SK-N-MC (cell line): ENCODE measurements around the gene OPCML.

Experiments
- EZH2 ChIP-seq: fragments of 200-600 bp; sonication (generic); IDR thresholded peaks from one replicate; pipeline ENCODE4 v1.6.1; 2017; ENCODE audit warnings: antibody characterized with exemption
- FOXP2 ChIP-seq: optimal IDR thresholded peaks from 2 replicates; pipeline ENCODE3; 2011; ENCODE audit warnings: mild to moderate bottlenecking, moderate library complexity; ENCODE audit not compliant: insufficient read depth; ENCODE audit errors: extremely low read length, control extremely low read depth
- POLR2AphosphoS5 ChIP-seq: IDR thresholded peaks from 2 replicates; pipeline ENCODE4 v1.6.1; 2012; ENCODE audit warnings: mild to moderate bottlenecking, low read depth, low read length, borderline replicate concordance

- TF ChIP-seq POLR2AphosphoS5 (no peak), EZH2 (no peak), FOXP2 (no peak)
These were observed 57.8 kb downstream of the OPCML start for GRCh38 chr11:133474461-133474860.
